ENCODE measurements around the gene MFSD2A.
A peak's percentile ranks its signal among the peaks of the same experiment; 100 is the strongest.
"Not testable (repeated sequence)": the region's sequence is repeated elsewhere in the genome, so short reads cannot be mapped to it uniquely, and the experiment has no call there.

MFSD2A gene

GRCh38 chr1:40003156-40004093 is 48.5 kb downstream of the MFSD2A start:
- no peak for DNase-seq (ENCODE audit: low read depth)

GRCh38 chr1:40004857-40005256 is 49.9 kb downstream of the MFSD2A start:
- no peak for DNase-seq (ENCODE audit: low read depth)

- DNase-seq (ENCODE audit: low read depth) = not testable (repeated sequence)
These were observed 52.6 kb downstream of the MFSD2A start for GRCh38 chr1:40007481-40008034.

DNA sequence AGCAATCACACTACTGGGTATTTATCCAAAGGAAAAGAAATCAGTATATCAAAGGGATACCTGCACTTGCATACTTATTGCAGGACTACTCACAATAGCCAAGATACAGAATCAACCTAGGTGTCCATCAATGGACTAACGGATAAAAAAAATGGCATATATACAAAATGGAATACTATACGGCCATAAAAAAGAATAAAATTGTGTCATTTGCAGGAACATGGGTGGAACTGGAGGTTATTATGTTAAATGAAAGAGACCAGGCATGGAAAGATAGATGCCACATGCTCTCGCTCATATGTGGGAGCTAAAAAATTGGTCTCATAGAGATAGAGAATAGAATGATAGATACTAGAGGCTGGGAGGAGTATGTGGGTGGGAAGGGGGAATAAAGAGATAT is 56.3 kb downstream of the MFSD2A start:
- no peak for DNase-seq (ENCODE audit: low read depth)

DNA sequence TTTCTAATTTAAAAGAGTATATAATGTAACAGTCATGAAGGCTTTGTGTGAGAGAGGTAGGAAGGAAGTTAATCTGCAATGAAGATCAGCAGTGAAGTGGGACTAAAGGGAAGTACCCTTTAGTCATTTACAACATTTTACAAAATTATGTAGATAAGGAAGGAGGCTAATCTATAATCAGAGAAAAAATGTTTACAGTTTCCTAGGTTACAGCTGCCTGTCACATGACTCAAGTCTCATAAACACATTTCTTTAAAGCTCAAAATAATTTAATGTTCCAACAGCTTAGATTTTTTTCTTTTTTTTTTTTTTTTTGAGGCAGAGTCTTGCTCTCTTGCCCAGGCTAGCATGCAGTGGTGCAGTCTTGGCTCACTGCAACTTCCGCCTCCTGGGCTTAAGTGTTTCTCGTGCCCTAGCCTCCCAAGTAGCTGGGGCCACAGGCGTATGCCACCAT is 59.3 kb downstream of the MFSD2A start:
- DNase-seq (ENCODE audit: low read depth) = no peak

DNA sequence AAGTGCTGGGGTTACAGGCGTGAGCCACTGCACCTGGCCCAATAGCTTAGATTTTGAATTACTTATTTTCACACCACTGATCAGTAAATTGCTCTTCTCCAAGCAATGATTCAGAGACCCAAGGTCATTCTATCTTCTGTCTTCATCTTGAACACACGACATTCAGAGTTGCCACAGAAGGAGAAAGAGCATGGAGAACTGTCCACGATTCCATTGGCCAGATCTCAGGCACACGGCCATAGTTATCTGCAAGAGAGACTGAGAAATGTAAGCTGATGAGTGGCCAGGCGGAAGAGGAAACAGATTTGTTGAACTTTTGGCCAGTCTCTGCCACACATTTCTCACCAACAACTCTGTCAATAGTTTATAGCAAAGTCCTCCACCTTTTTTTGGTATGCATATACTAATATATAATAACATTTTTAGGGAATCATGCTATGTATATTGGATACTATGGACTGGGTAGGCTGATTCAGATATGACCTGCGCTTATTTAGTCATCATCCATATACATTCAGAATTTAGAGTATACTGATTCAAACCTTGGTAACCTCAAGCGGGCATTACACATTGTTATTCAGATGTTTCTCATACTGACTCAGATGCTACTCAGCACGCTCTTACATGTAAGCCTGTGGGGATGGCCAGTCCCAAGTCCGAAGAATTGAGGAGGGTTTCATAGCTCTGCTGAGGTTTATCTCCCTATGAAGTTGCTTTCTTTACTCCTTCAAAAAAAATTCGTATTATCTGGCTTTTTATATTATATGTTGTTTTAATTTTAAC is 60.1 kb downstream of the MFSD2A start:
- DNase-seq (ENCODE audit: low read depth) = peak; percentile 55

- DNase-seq (ENCODE audit: low read depth) = no peak
These were observed 63.1 kb downstream of the MFSD2A start for GRCh38 chr1:40017951-40018575.
